Naive B cell (primary cell): ENCODE measurements around the gene ELP2. TPM values are rescaled to one million over a fixed set of nuclear protein-coding genes. Genes with fewer than 3 reads are reported as not detected.
A peak's percentile ranks its signal among the peaks of the same experiment; 100 is the strongest.

Experiments used
- ATAC-seq, 2 donors: fragments of 150-1000 bp; cut with Tn5 transposase; 2 replicates each; pipeline ENCODE4 v1.10.0; 2021; ENCODE audit warnings: low read depth in 2 of 2, mild to moderate bottlenecking in 2 of 2, moderate library complexity in 2 of 2
- DNase-seq: peaks from one replicate; pipeline ENCODE4 v3.0.0; 2022
- H3K27ac Mint-ChIP-seq, 6 donors: one replicate each; pipeline ENCODE4 v1.8.0; 2020 to 2022; ENCODE audit warnings: mild to moderate bottlenecking in 6 of 6, mixed read lengths in 6 of 6, moderate library complexity in 5 of 6, inconsistent platforms in 2 of 6
- H3K27me3 Mint-ChIP-seq, 3 donors: one replicate each; pipeline ENCODE4 v1.8.0; 2021 to 2022; ENCODE audit warnings: mixed read lengths in 3 of 3, mild to moderate bottlenecking in 1 of 3
- H3K36me3 Mint-ChIP-seq, 2 donors: one replicate each; pipeline ENCODE4 v1.8.0; 2020 to 2022; ENCODE audit warnings: mixed read lengths in 2 of 2, inconsistent platforms in 1 of 2, mild to moderate bottlenecking in 1 of 2
- H3K4me1 Mint-ChIP-seq, 3 donors: one replicate each; pipeline ENCODE4 v1.8.0; 2020 to 2022; ENCODE audit warnings: mixed read lengths in 3 of 3, inconsistent platforms in 1 of 3, mild to moderate bottlenecking in 1 of 3, moderate library complexity in 1 of 3
- H3K4me3 Mint-ChIP-seq, 8 donors: one replicate each; pipeline ENCODE4 v1.8.0; 2020 to 2022; ENCODE audit warnings: mild to moderate bottlenecking in 8 of 8, mixed read lengths in 8 of 8, moderate library complexity in 8 of 8, inconsistent platforms in 2 of 8
- H3K9me3 Mint-ChIP-seq, 7 donors: one replicate each; pipeline ENCODE4 v1.8.0; 2020 to 2022; ENCODE audit warnings: mixed read lengths in 7 of 7, mild to moderate bottlenecking in 5 of 7, inconsistent platforms in 2 of 7, moderate library complexity in 1 of 7
- polyA plus RNA-seq, 6 donors: library from polyadenylated mRNA; unstranded; fragments of 300-500 nt; fragmentation: Illumina TruSeq; gene quantifications; one replicate each; pipeline ENCODE4 v1.2.3, GENCODE V29; 2021; ENCODE audit warnings: low read depth in 6 of 6

ELP2 gene
- polyA plus RNA-seq, 6 donors from 2014 or later = 65.3 to 114 (median 80.7) TPM

- no peaks in the 10 kb centered on the region for H3K27me3 Mint-ChIP-seq
- peaks cover 7 to 13% of the 10 kb centered on the region in 2 donors for H3K36me3 Mint-ChIP-seq
- ATAC-seq (no peak), DNase-seq (no peak)
- H3K9me3 Mint-ChIP-seq = no peaks in the 10 kb centered on the region
- peaks cover 37 to 63% (median 57%) of the 10 kb centered on the region in 3 donors for H3K4me1 Mint-ChIP-seq
- peak overlapping the region; percentile 49 to 99 (median 98) for H3K27ac Mint-ChIP-seq
- H3K4me3 Mint-ChIP-seq = peak overlapping the region; percentile 93 to 99 (median 96)
Observed at GRCh38 chr18:36128907-36129299, 796 bp upstream of the ELP2 start.

GRCh38 chr18:36130039-36130831 lies 536 bp downstream of the ELP2 start:
- ATAC-seq (peak; percentile 2 to 7), DNase-seq (no peak)
- H3K4me1 Mint-ChIP-seq = peaks cover 38 to 60% (median 55%) of the 10 kb centered on the region in 3 donors
- no peaks in the 10 kb centered on the region for H3K9me3 Mint-ChIP-seq
- H3K4me3 Mint-ChIP-seq = peak overlapping the region; percentile 93 to 99 (median 96)
- H3K27ac Mint-ChIP-seq = peak overlapping the region; percentile 96 to 99 (median 98)
- no peaks in the 10 kb centered on the region for H3K27me3 Mint-ChIP-seq
- H3K36me3 Mint-ChIP-seq = peaks cover 7 to 9% of the 10 kb centered on the region in 2 donors

- DNase-seq (no peak), ATAC-seq (no peak)
- Mint-ChIP-seq H3K27me3 (no peaks in the 10 kb centered on the region), H3K4me3 (peak overlapping the region; percentile 93 to 99 (median 96)), H3K36me3 (peaks cover 2% of the 10 kb centered on the region in 2 donors), H3K9me3 (no peaks in the 10 kb centered on the region), H3K4me1 (peaks cover 41 to 63% (median 55%) of the 10 kb centered on the region in 3 donors), H3K27ac (peak overlapping the region in 3 of 6 donors; percentile 50 to 98 (median 96))
Observed at GRCh38 chr18:36130883-36131653, 1.4 kb downstream of the ELP2 start.

GRCh38 chr18:36131692-36132483 lies 2.2 kb downstream of the ELP2 start:
- no peaks in the 10 kb centered on the region for H3K9me3 Mint-ChIP-seq
- peaks cover 42 to 63% (median 48%) of the 10 kb centered on the region in 3 donors for H3K4me1 Mint-ChIP-seq
- no peaks in the 10 kb centered on the region for H3K27me3 Mint-ChIP-seq
- peaks cover 0 to 10% of the 10 kb centered on the region in 2 donors for H3K36me3 Mint-ChIP-seq
- ATAC-seq (no peak), DNase-seq (no peak)
- no peak overlapping the region for H3K27ac Mint-ChIP-seq
- H3K4me3 Mint-ChIP-seq = peak overlapping the region in 6 of 8 donors; percentile 93 to 99 (median 96)

GRCh38 chr18:36132756-36133155 lies 3.1 kb downstream of the ELP2 start:
- DNase-seq (no peak), ATAC-seq (no peak)
- Mint-ChIP-seq H3K27ac (peak overlapping the region in 3 of 6 donors; percentile 14 to 84 (median 57)), H3K4me1 (peaks cover 38 to 57% (median 45%) of the 10 kb centered on the region in 3 donors), H3K36me3 (peaks cover 0 to 13% of the 10 kb centered on the region in 2 donors), H3K27me3 (no peaks in the 10 kb centered on the region), H3K4me3 (peak overlapping the region in 5 of 8 donors; percentile 10 to 99 (median 47)), H3K9me3 (no peaks in the 10 kb centered on the region)

GRCh38 chr18:36135264-36135663 lies 5.6 kb downstream of the ELP2 start:
- H3K4me3 Mint-ChIP-seq = no peak overlapping the region
- H3K36me3 Mint-ChIP-seq = peaks cover 0 to 13% of the 10 kb centered on the region in 2 donors
- ATAC-seq = no peak
- H3K9me3 Mint-ChIP-seq = no peaks in the 10 kb centered on the region
- peak overlapping the region in 1 of 6 donors; percentile 56 for H3K27ac Mint-ChIP-seq
- no peaks in the 10 kb centered on the region for H3K27me3 Mint-ChIP-seq
- DNase-seq = no peak
- peaks cover 29 to 42% (median 31%) of the 10 kb centered on the region in 3 donors for H3K4me1 Mint-ChIP-seq

- Mint-ChIP-seq H3K9me3 (no peaks in the 10 kb centered on the region), H3K27ac (no peak overlapping the region), H3K4me3 (no peak overlapping the region), H3K36me3 (peaks cover 0 to 17% of the 10 kb centered on the region in 2 donors), H3K4me1 (peaks cover 5 to 21% (median 13%) of the 10 kb centered on the region in 3 donors), H3K27me3 (no peaks in the 10 kb centered on the region)
- ATAC-seq = no peak
- no peak for DNase-seq
Observed at GRCh38 chr18:36139245-36139644, 9.5 kb downstream of the ELP2 start.

- DNase-seq = no peak
- Mint-ChIP-seq H3K4me3 (no peak overlapping the region), H3K4me1 (peaks cover 2 to 9% (median 5%) of the 10 kb centered on the region in 3 donors), H3K27ac (no peak overlapping the region), H3K27me3 (no peaks in the 10 kb centered on the region), H3K9me3 (no peaks in the 10 kb centered on the region), H3K36me3 (peaks cover 0 to 19% of the 10 kb centered on the region in 2 donors)
- no peak for ATAC-seq
Observed at GRCh38 chr18:36141576-36141975, 11.9 kb downstream of the ELP2 start.

GRCh38 chr18:36142751-36143150 lies 13.1 kb downstream of the ELP2 start:
- DNase-seq = no peak
- H3K27me3 Mint-ChIP-seq = no peaks in the 10 kb centered on the region
- no peak for ATAC-seq
- H3K27ac Mint-ChIP-seq = peak overlapping the region in 1 of 6 donors; percentile 26
- H3K4me1 Mint-ChIP-seq = peaks cover 3 to 10% (median 6%) of the 10 kb centered on the region in 3 donors
- no peaks in the 10 kb centered on the region for H3K9me3 Mint-ChIP-seq
- H3K4me3 Mint-ChIP-seq = no peak overlapping the region
- peaks cover 0 to 13% of the 10 kb centered on the region in 2 donors for H3K36me3 Mint-ChIP-seq

- DNase-seq (no peak), ATAC-seq (no peak)
- Mint-ChIP-seq H3K36me3 (peaks cover 0 to 13% of the 10 kb centered on the region in 2 donors), H3K9me3 (no peaks in the 10 kb centered on the region), H3K4me3 (no peak overlapping the region), H3K4me1 (peaks cover 3 to 15% (median 7%) of the 10 kb centered on the region in 3 donors), H3K27ac (no peak overlapping the region), H3K27me3 (no peaks in the 10 kb centered on the region)
Observed at GRCh38 chr18:36143391-36143790, 13.7 kb downstream of the ELP2 start.

GRCh38 chr18:36149514-36150289 lies 20.0 kb downstream of the ELP2 start:
- Mint-ChIP-seq H3K36me3 (peaks cover 21 to 40% of the 10 kb centered on the region in 2 donors), H3K27ac (peak overlapping the region; percentile 60 to 86 (median 78)), H3K27me3 (no peaks in the 10 kb centered on the region), H3K4me1 (peaks cover 35 to 51% (median 36%) of the 10 kb centered on the region in 3 donors), H3K9me3 (no peaks in the 10 kb centered on the region), H3K4me3 (peak overlapping the region in 7 of 8 donors; percentile 64 to 84 (median 68))
- peak; percentile 99 for ATAC-seq
- DNase-seq = peak; percentile 51

- Mint-ChIP-seq H3K4me3 (peak overlapping the region in 1 of 8 donors; percentile 25), H3K27ac (peak overlapping the region in 1 of 6 donors; percentile 9), H3K4me1 (peaks cover 40 to 50% (median 46%) of the 10 kb centered on the region in 3 donors), H3K9me3 (no peaks in the 10 kb centered on the region), H3K27me3 (no peaks in the 10 kb centered on the region), H3K36me3 (peaks cover 34 to 45% of the 10 kb centered on the region in 2 donors)
- DNase-seq (no peak), ATAC-seq (no peak)
Observed at GRCh38 chr18:36152781-36153180, 23.1 kb downstream of the ELP2 start.
